NCI-H524 treated with DMSO at 0.1 percent for 48 hours (cell line): ENCODE measurements around the gene DNASE1L1.

Source experiments
- DNase-seq: peaks from one replicate; lab custom pipeline; 2025; lab: John Stamatoyannopoulos, UW

Gene DNASE1L1

DNA sequence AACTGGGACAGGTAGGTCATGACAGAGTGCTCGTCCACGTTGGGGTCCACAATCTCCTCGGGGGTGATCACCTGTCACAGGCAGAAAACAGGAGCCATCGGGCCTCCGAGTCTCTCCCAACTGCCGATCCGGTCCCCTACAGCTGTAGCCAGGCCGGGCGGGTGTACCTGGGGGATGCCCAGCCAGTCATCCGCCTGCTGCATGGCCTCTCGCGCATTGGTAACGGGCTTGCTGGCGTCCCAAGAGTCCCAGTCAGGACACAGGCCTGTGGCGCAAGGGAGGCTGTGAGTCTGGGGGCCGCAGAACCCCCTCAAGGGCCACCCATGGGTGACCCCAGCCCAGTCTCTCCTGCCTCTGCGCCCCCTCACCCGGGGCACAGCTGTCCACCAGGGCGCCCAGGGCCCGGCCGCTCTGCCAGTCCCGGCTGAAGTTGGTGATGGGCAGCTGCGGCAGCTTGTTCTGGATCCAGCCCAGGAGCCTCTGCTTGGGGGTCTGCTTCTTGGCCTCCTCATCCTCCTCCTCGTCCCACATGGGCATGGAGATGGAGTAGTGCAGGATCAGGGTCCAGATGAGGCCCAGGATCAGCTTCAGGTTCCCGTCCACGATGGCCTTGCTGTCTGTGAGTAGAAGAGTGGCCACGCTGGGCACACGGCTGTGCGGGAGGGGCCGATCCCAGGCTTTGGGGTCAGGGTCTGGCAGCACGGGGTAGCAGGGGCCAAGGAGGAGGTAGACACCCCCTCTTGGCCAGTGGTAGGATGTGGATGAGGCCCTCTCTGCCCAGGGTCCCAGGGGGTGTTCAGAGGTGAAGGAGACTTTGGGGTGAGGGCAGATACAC lies 41.4 kb downstream of the DNASE1L1 start:
- DNase-seq: no peak

DNA sequence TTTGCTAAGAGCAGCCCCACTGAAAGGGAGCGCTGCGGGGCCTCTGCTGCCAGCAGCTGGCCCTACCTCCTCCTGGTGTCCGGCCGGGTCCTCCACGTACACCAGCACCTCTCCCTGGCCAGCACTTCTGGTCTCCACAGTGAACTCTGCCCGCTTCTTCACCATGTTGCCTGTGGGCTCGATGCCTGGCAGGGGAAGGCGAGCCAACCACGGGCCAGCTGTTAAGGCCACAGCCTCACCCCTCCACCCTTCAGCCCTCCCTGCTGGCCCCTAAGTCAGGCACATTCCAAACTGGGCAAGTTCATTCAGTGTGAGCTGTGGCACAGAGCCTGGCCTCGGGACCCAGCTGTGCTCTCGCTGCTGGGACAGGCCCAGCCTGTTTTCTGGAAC lies 42.4 kb downstream of the DNASE1L1 start:
- no peak for DNase-seq

DNA sequence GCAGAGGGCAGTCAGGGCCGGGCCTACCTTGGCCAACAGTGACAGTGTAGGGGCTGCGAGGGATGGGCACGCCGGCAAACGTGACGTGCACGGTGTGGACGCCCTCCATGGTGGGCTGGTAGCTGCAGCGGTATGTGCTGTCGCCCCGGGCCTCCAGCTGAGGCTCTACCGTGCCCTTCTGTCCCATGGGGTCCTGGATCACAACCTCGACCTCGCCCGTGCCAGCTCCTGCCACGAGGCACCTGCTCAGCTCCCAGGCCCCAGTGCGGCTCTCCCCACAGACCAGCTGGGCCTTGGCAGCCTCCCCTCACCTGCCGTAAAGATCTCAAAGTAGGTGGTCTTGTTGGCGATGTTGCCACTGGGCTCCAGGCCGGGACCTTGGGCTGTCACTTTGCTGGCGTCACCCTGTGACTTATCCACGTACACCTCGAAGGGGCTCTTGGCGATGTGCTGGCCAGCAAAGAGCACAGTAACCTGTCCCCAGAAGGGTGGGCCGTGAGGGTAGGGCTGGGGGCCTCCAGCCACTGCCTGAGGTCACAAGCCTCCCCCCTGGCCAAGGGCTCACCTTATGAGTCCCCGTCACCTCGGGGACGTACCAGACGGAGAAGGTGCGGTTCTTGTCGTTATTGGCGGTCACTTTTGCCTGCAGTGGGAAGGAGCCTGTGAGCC lies 42.9 kb downstream of the DNASE1L1 start:
- DNase-seq: no peak

DNA sequence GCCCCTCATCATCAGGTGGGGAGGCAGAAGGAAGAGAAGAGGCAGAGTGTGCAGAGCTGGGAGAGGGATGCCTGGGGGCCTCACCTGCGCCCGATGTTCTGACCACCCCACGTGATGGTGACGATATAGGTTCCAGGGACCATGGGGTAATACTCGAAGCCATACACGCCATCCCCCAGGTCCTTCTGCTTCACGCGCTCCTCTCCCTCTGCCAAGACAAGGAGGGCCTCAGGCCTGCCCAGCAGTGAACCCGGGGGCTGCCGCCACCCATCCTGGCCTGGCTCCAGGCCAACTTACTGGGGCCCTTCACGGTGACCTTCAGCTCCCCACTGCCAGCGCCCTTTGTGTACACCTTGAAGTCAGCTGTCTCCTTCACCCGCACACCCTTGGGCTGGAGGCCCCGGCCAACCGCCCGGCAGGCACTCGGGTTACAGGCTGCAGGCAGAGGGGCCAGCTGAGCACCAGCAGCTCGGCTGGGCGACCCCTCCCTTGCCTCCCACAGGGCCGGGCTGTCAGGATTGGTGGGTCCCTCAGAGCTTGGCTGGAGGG lies 43.9 kb downstream of the DNASE1L1 start:
- DNase-seq: no peak

DNA sequence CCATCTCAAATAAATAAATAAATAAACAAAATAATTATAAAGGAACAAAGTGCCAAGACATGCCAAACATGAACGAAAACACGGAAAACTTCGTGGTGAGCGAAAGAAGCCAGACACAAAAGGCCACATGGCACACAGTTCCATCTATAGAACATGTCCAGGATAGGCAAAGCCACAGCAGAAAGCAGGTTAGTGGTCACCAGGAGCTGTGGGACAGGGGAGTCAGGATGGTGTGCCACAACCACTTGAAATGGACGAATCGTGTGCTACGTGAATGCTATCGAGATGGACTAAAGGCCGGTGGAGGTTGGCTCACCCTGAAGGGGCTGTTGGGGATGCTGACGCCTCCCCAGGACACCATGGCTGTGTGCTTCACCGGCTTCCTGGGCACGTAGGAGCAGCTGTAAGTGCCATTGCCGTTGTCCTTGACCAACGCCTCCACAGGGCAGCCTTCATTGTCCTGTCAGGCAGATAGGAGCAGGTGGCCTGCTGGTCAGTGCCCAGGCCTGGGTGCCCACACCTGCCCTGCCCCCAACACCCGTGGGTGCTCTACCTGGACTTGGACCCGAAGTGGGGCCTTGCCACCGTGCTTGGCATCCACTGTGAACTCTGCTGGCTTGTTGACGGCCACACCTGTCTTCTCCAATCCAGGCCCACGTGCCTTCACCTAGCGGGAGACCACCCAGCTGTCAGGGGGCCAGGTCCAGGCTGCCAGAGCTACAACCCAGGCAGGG lies 45.2 kb downstream of the DNASE1L1 start:
- DNase-seq: no peak

DNA sequence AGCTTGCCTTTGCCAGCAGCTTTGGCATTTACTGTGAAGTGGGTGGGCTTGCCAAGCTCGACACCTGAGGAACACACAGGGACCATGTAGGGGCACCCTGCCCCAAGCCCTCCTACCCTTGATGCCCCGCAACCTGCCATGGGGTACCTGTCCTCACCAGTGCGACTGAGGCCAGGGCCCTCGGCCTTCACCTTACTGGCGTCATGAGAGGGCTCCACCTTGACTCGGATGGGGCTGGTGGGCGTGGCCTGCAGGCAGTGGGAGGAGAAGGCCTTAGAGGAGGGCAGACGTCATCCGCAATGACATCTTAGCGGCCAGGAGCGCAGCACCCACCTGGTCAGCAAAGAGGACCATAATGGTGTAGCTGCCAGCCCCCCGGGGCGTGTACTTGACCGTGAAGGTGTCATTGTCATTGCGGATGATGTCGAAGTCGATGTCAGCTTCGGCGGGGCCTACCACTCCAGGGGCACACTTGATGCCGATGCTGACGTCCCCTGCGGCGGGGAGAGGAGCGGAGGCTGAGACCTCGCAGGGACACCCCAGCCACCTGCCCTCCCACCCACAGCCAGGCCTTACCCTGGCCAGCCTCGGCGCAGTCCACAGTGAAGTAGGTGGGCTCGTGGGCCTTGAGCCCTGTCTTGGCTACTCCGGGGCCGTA lies 46.8 kb downstream of the DNASE1L1 start:
- DNase-seq: no peak

DNA sequence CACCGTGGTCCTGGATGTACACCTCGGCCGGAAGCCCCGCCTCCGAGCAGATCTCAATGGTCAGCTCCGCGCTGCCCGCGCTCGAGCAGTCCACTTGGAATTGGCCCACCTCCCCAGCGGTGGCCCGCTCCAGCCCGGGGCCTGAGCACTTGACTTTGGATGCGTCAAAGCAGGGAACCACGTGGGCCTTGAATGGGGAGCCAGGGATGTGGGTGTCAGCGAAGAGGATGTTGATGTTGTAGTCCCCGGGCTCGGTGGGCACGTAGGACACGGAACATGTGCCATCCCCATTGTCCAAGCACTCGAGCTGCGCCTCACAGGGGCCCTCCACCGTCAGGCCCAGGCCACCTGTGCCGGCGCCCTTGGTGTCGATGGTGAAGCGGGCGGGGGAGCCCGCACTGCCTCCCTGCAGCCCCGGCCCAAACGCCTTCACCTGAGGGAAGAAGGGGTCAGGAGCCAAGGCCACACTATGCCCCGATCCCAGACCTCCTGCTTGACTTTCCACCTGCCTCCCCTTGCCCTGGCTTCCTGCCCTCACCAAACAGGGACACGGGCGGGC lies 48.8 kb downstream of the DNASE1L1 start:
- no peak for DNase-seq

DNA sequence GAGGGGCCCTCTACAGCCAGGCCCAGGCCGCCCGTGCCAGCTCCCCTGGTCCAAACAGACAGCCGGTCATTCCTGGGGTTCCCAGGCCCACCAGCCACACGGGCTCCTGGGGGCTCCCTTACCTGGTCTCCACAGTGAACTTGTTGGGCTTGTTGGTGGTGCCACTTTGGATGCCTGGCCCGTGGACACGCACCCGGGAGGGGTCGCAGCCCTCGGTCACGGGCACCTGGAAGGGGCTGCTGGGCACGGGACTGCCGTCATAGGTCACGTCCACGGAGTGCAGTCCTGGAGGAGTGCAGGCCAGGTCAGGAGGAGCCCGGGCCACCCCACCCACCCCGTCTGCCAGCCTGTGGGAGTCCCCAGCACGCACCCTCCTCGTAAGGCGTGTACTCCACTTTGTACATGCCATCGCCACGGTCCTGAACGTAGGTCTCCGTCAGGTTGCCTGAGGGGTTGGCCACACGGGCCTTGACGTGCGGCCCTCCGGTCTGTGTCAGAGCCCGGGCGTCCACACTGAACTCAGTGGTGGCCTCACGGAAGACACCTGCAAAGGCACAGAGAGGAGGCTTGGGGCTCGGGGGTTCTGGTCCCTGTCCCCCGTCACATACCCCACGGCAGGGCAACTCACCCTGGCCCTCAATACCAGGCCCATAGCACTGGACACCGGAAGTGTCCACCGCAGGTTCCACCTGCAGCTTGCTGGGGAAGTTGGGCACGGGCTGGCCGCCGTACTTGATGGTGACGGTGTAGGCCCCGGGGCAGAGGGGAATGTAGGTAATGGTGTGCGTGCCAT lies 49.5 kb downstream of the DNASE1L1 start:
- no peak for DNase-seq

DNA sequence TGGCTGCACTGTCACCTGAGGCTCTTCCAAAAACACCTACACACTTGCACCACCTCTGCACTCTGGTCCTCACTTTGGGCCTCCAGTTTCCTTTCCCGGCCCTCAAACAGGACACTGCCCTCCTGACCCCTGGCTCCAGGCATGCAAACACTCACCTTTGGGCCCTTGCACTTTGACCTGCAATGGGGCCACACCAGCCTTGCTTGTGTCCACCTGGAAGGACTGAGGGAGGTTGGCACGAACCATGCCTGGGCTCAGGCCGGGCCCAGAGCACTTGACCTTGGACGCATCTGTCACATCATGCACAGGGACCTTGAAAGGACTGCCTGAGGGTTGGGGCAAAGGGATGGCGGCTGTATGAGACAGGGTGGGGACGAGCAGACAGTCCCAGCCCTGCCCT lies 50.2 kb downstream of the DNASE1L1 start:
- DNase-seq: no peak

DNA sequence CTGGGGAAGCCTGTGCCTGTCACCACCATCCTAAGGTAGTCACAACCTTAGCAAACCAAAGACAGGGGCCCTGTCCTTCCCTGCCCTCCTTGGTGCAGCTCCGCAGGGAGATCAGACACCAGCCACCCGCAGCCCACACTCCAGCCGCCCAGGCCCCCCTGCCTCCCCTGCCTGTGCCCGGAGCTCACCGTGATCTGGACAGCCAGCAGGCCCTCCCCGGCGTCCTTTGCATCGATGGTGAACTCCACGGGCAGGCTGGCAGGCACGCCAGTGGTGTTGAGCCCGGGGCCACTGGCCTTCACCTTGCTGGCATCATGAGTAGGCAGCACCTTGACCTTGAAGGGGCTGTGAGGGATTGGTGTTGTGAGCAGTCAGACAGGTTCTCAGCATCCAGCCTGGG lies 51.0 kb downstream of the DNASE1L1 start:
- no peak for DNase-seq

DNA sequence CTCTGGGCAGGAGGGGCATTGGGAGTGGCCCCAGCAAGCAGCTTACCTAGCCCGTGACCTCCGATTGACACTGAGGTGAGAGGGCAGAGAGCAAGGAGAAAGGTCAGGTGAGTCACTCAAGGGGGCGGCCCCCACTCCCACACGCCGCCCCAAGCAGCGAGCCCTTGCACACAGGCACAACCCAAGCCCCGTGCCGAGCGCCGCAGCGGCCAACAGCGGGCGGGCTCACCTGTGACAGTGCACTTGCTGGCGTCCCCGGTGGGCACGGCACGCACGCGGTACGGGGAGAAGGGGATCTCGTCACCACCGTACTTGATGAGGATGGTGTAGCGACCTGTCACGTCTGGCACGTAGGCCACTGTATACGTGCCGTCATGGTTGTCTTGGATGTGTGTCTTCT lies 51.8 kb downstream of the DNASE1L1 start:
- no peak for DNase-seq

DNA sequence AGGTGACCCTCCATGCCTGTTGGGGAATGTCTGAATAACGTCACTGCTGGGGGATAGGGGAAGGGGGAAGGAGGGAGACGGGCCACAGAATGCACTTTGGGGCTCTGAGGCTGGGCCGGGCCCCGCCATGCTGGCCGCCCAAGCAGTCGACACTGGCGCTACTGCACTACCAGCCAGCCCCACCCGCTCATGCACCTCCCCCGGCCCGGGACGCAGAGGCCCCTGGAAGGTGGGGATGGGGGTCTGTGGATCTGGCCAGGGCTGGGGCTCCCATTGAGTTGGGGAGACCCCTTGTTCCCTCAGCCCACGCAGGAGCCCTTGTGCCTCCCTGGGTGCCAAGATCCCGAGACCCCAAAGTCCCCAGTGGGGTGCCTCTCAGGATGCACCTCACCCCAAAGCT lies 52.5 kb downstream of the DNASE1L1 start:
- no peak for DNase-seq

DNA sequence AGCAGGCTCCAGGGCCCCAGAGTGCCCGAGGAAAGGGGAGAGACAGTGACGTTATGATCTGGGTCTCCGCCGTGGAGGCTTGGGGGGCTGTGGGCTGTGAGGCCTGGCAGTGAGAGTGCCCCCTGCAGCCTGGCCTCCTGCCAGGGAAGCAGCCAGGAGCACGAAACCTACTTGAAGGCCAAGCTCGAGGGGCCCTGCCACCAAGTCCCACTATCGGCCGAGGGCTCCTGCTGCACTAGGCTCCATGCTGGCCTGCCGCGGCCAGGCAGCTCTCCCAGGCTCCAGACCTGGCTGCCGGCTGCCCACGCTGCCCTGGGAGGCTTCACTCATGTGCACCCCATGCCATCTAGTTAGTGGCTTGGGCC lies 53.3 kb downstream of the DNASE1L1 start:
- no peak for DNase-seq

DNA sequence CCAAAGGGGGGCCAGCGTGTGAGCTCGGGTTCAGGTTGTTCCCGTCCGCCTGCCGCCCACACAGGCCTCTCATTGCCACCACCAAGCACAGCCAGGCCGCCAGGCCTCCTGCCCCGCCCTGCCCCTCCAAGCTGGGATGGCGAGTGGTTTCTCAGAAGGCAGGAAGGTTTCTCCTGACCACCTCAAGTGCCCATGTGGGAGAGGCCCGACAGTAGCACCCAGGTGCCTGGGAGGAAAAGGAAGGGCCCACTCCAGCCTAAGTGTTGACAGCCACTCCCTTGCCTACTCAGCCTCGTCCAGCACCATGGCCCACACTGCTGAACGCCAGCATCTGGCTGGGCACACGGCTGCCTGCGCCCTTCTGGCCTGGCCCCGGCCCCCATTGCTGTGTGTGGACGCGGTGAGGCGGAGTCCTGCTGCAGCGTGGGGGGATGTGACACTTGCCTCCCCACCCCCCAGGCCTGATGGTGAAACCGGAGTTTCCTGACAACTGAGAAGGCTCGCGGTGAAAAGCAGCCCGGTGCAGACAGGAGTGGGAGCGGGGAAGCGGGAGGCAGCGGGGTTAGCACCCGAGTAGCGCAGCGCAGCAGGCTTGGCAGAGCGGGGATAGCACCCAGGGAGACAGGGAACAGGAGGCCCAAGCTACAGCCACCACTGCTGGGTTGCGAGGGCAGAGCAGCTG lies 53.8 kb downstream of the DNASE1L1 start:
- no peak for DNase-seq

DNA sequence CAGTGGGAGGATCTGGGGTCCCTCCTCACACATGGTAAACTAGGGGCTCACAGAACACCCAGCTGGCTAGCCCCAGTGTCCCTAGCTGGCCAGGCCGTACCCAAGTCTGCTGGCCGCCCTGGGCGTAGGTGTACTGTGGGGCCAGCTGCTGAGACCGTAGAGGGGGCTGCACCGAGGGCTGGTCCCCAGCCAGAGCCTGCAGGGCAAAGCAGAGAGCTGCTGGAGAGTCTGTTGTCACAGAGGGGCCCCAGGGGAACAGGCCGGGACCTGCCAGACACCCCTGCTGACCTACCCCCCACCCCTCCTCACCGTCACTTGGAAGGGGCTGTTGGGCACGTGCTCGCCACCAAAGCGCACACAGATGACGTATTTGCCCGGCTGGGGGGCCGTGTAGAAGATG lies 54.5 kb downstream of the DNASE1L1 start:
- no peak for DNase-seq

DNA sequence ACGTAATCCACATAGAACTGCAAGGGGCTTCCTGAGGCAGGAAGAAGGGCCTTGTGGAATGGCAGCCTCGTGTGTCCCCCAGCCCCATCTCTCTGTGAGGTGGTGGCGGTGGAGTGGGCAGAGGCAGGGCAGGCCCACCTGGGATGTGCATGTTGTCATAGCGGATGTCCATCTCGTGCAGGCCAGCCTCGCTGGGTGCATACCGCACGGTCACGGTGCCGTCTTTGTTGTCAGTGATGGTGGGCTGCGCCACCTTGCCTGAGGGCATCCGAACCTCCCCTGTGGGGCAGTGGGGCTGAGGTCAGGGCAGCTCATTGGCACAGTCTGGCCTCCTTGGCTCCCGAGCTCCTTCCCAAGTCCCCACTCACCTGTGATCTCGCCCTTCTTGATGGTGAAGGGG lies 55.0 kb downstream of the DNASE1L1 start:
- DNase-seq: no peak

DNA sequence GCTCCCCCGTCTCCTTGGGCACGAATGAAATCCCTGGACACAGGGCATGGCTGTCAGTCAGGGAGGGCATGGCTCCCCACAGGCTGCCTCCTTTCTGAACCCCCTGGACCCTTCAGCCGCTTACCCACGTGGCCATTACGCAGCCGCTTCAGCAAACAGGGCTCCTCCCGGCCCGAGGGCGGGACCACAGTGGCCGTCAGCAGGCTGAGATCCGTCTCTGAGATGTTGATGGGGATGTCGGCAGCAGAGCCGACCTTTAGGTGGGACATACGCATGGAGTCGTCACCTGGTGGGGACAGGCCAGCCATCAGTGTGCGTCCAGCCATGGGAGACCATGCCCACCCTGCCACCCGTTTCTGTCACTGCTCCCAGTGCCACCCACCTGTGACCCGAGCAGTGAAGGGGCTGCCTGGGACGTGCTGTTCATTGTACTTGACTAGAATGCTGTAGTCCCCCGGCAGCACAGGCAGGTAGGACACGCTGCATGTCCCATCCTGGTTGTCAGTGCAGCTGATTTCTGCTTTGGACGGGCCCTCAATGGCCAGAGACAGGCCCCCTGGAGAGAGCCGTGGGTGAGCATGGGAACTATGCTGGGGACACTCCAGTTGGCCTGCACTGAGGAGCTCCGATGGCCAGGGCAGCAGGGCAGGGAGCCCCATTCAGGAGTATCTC lies 55.7 kb downstream of the DNASE1L1 start:
- DNase-seq: no peak

DNA sequence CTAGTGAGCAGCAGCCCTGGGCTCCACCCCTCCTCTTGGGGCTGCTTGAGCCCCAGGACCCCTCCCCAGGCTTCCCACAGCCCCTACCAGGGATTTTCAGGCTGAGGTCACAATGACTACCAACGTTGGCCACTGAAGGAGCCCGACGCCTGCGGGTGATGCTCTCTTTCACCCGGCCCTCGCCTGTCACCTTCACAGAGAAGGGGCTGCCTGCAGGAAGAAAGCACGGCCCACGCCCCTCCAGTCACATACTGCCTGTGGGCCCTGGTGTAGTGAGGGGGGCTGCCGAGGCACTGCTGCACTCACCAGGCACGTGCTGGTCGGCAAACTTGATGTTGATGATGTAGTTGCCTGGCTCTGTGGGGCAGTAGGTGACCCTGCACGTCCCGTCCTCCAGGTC lies 56.6 kb downstream of the DNASE1L1 start:
- DNase-seq: no peak

DNA sequence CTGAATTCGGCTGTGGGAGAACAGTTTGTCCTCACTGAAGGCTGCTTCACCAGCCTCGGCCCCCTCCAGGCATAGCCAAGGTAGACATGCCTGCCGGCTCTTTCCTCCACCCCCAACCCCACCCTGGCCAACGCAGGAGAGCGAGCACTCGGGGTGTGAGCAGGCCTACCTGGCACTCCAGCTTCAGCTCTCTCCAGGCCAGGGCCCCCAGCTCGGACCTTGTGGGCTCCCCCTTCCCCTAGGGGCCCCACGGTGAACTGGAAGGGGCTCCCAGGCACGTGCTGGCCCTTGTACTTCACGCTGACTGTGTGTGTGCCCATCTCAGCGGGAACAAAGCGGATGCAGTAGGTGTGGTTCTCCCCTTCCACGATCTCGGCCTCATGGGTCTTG lies 57.0 kb downstream of the DNASE1L1 start:
- DNase-seq: no peak
